K562 (cell line): ENCODE measurements around the gene PIH1D1. TPM values are rescaled to one million over a fixed set of nuclear protein-coding genes. Genes with fewer than 3 reads are reported as not detected.

Source experiments
- ATAC-seq: fragments of 200-7000 bp; cut with Tn5 transposase; 3 replicates; pipeline ENCODE4 v1.9.1; 2020; ENCODE audit warnings: moderate library complexity
- BruUV-seq: library from RNA; stranded (reverse); fragments of 400-500 nt; replicated peaks from 2 replicates; lab custom pipeline; 2021; lab: Mats Ljungman, UMichigan
- CTCF ChIA-PET: fragments of 300-600 bp; formaldehyde crosslinking; extraction: SDS; loops from one replicate; lab custom pipeline; 2021; ENCODE audit warnings: low intra/inter-chr PET ratio; lab: Yijun Ruan, JAX
- POLR2A ChIA-PET: fragments of 300-600, 350-650 bp; sonication (Branson Sonifier 250); formaldehyde crosslinking; extraction: SDS; loops from one replicate; lab custom pipeline; 2021; ENCODE audit warnings: antibody characterized with exemption, inconsistent platforms; lab: Yijun Ruan, JAX
- DNase-seq, 4 experiments: peaks; one replicate each; pipeline versions ENCODE4 v3.0.0 to v3.0.0-alpha.2; 2011 to 2018; ENCODE audit warnings: low spot score in 3 of 4, mixed read lengths in 3 of 4; ENCODE audit errors: extremely low read depth in 1 of 4
- FAIRE-seq: peaks from 2 replicates; lab custom pipeline; 2011; peaks lifted over from hg19 to GRCh38; lab: Jason Lieb, UNC
- H2AFZ ChIP-seq: 2 replicates; pipeline ENCODE4 v1.6.0; 2011; ENCODE audit warnings: low read depth, low read length, control low read depth, inconsistent platforms
- H3K27ac ChIP-seq: fragments of 200-600 bp; 3 replicates; pipeline ENCODE4 v1.8.0; 2011; ENCODE audit warnings: low read depth, mild to moderate bottlenecking, control low read depth, inconsistent platforms, low read length, moderate library complexity, mixed read lengths; ENCODE audit errors: extremely low read depth
- H3K27me3 ChIP-seq, 2 experiments: fragments of 300-600 bp in 1 of 2; 2 replicates in 1 of 2; 3 replicates in 1 of 2; pipeline versions ENCODE4 v1.6.0 to v1.8.0; 2011; ENCODE audit warnings: inconsistent platforms in 2 of 2, low read length in 2 of 2, mild to moderate bottlenecking in 1 of 2, mixed read lengths in 1 of 2, moderate library complexity in 1 of 2; ENCODE audit not compliant: control insufficient read depth in 2 of 2, insufficient read depth in 2 of 2
- H3K36me3 ChIP-seq: fragments of 300-600 bp; 3 replicates; pipeline ENCODE4 v1.8.0; 2011; ENCODE audit warnings: mild to moderate bottlenecking, low read length, inconsistent platforms; ENCODE audit not compliant: control insufficient read depth, insufficient read depth
- H3K4me1 ChIP-seq, 2 experiments: fragments of 200-600 bp in 1 of 2; replicated peaks in 1 of 2; 2 replicates in 1 of 2; 3 replicates in 1 of 2; pipeline versions ENCODE4 v1.5.1 to v1.8.0; 2011; ENCODE audit warnings: inconsistent platforms in 2 of 2, low read length in 2 of 2, mild to moderate bottlenecking in 1 of 2, mixed read lengths in 1 of 2, moderate library complexity in 1 of 2; ENCODE audit not compliant: control insufficient read depth in 2 of 2, insufficient read depth in 2 of 2
- H3K4me2 ChIP-seq: 2 replicates; pipeline ENCODE4 v1.6.1; 2011; ENCODE audit warnings: low read length, control low read depth, inconsistent platforms, mixed read lengths; ENCODE audit not compliant: insufficient read depth
- H3K4me3 ChIP-seq: fragments of 200-600 bp; sonication (generic), shearing (Covaris generic); 2 replicates; pipeline ENCODE4 v1.5.1; 2016; ENCODE audit warnings: control low read depth, inconsistent platforms
- H3K79me2 ChIP-seq: fragments of 200-600 bp; 3 replicates; pipeline ENCODE4 v1.8.0; 2011; ENCODE audit warnings: low read length, inconsistent platforms; ENCODE audit not compliant: control insufficient read depth, insufficient read depth
- H3K9ac ChIP-seq, 2 experiments: 2 replicates each; pipeline versions ENCODE4 v1.6.0 to v1.6.1; 2011; ENCODE audit warnings: low read depth in 2 of 2, low read length in 2 of 2, control low read depth in 1 of 2, inconsistent platforms in 1 of 2, mild to moderate bottlenecking in 1 of 2, mixed read lengths in 1 of 2; ENCODE audit not compliant: insufficient read depth in 1 of 2
- H3K9me1 ChIP-seq: one replicate; pipeline ENCODE4 v1.6.0; 2011; ENCODE audit warnings: inconsistent platforms, mild to moderate bottlenecking, low read length, moderate library complexity; ENCODE audit not compliant: control insufficient read depth, insufficient read depth
- H3K9me3 ChIP-seq: replicated peaks from 2 replicates; pipeline ENCODE4 v1.5.1; 2011; ENCODE audit warnings: low read depth, low read length, inconsistent platforms; ENCODE audit not compliant: control insufficient read depth, insufficient read depth
- H4K20me1 ChIP-seq: replicated peaks from 2 replicates; pipeline ENCODE4 v1.6.1; 2011; ENCODE audit warnings: low read length, inconsistent platforms, mixed read lengths; ENCODE audit not compliant: control insufficient read depth, insufficient read depth
- ARID2 ChIP-seq: fragments of 450-650 bp; IDR thresholded peaks from 2 replicates; pipeline ENCODE4 v1.6.1; 2017; ENCODE audit warnings: antibody characterized with exemption, mild to moderate bottlenecking
- CTCFL ChIP-seq: IDR thresholded peaks from 2 replicates; pipeline ENCODE4 v1.6.1; 2011; ENCODE audit warnings: borderline replicate concordance, low read depth, mild to moderate bottlenecking, moderate library complexity, low read length; ENCODE audit not compliant: insufficient read depth, poor library complexity, severe bottlenecking
- HLTF ChIP-seq: fragments of 450-650 bp; IDR thresholded peaks from 2 replicates; pipeline ENCODE4 v1.6.1; 2016
- IFI16 ChIP-seq: fragments of 250-450 bp; sonication (Bioruptor Pico); IDR thresholded peaks from 2 replicates; pipeline ENCODE4 v2.1.2; 2022; ENCODE audit warnings: mild to moderate bottlenecking, inconsistent platforms
- MXI1 ChIP-seq: IDR thresholded peaks from 2 replicates; pipeline ENCODE4 v1.6.1; 2011; ENCODE audit warnings: low read depth, mild to moderate bottlenecking, improper control_type of control experiment, low read length
- ZSCAN29 ChIP-seq: fragments of 450-650 bp; IDR thresholded peaks from 2 replicates; pipeline ENCODE4 v1.6.1; 2017
- WGBS: fragments of 100-300 bp; shearing (Covaris generic); methylation state at CpG from one replicate; pipeline ENCODE4 v1.1.6; 2016; ENCODE audit warnings: low coverage, mixed read lengths; ENCODE audit not compliant: insufficient coverage; ENCODE audit errors: missing lambda C conversion rate; 5-methylcytosine and 5-hydroxymethylcytosine counted together
- in situ Hi-C: fragments of 300-500 bp; cut with MboI; formaldehyde crosslinking; loops from 4 replicates; pipeline ENCODE4 v1.15.0; 2018; ENCODE audit warnings: inconsistent platforms, mixed read lengths
- intact Hi-C: fragments of 100-400 bp; cut with micrococcal nuclease; formaldehyde crosslinking; loops from 2 replicates; pipeline ENCODE4 v1.14.2; 2022
- polyA plus RNA-seq, 8 experiments: library from polyadenylated mRNA; depleted of rRNA in 4 of 8; stranded (reverse) in 5 of 8; unstranded in 3 of 8; fragments of >200 nt; fragmentation: Nextera tagmentation in 2 of 8; fragmentation: Illumina TruSeq in 1 of 8; extraction: Ambion mirVana in 2 of 8; extraction: Trizol in 1 of 8; gene quantifications; 2 replicates each; pipeline versions ENCODE4 v1.2.1 to v1.2.3, GENCODE V29; 2011 to 2014; ENCODE audit warnings: inconsistent platforms in 1 of 8, missing spikeins in 1 of 8
- total RNA-seq, 7 experiments: library from RNA; depleted of rRNA in 6 of 7; stranded (reverse); fragments of >200 nt in 6 of 7; fragmentation: Illumina TruSeq in 2 of 7; extraction: Trizol in 2 of 7; gene quantifications; 2 replicates each; pipeline versions ENCODE4 v1.2.1 to v1.2.3, GENCODE V29; 2011 to 2021; ENCODE audit warnings: low replicate concordance in 1 of 7

The PIH1D1 gene
- total and polyA plus RNA-seq, 9 of the 15 experiments (the other 6 are each of a cell fraction or from before 2014, with no cell fraction given), result 26.5 to 224 (median 137) TPM

GRCh38 chr19:49458567-49458903, 6.9 kb upstream of the PIH1D1 start:
- WGBS, result 98% methylated on average over 5 of the region's 5 CpGs
- no peak for FAIRE-seq
- POLR2A ChIA-PET, result interaction anchor here (0.9 kb wide), 1 partner anchor 10 kb away, joined by 3 read pairs; no protein-coding TSS in a partner anchor
- TF ChIP-seq ARID2 (no peak), HLTF (no peak), CTCFL (no peak), MXI1 (no peak), IFI16 (CRISPR knock-in tag) (no peak), ZSCAN29 (no peak)
- Histone ChIP-seq H3K4me1 (peaks cover 0 to 24% of the 10 kb centered on the region in 2 experiments; a peak in 4 of 5 replicates), H2AFZ (no peak overlapping the region), H3K4me2 (no peak overlapping the region), H3K9ac (peak overlapping the region in 1 of 2 experiments; percentile 31; a peak in 1 of 4 replicates), H3K4me3 (no peak overlapping the region), H4K20me1 (no peaks in the 10 kb centered on the region), H3K27ac (no peak overlapping the region; the same call in 2 of the 3 replicates), H3K9me3 (no peaks in the 10 kb centered on the region), H3K79me2 (peaks cover 29% of the 10 kb centered on the region), H3K9me1 (no peaks in the 10 kb centered on the region), H3K36me3 (peaks cover 43% of the 10 kb centered on the region; the same call in 2 of the 3 replicates), H3K27me3 (no peaks in the 10 kb centered on the region)
- no peak for DNase-seq
- CTCF ChIA-PET, result no interaction called here
- intact Hi-C loops (no loop called here), in situ Hi-C loops (no loop called here)
- no peak for ATAC-seq
- BruUV-seq, result no TSS peak
